ENCODE results near the gene CDC6. TPM values are rescaled to one million over a fixed set of nuclear protein-coding genes. Genes with fewer than 3 reads are reported as not detected.
"Not testable (repeated sequence)": the region's sequence is repeated elsewhere in the genome, so short reads cannot be mapped to it uniquely, and the experiment has no call there.

The CDC6 gene
- total RNA-seq, 2 experiments from 2014 or later: 103 to 110 TPM

DNA sequence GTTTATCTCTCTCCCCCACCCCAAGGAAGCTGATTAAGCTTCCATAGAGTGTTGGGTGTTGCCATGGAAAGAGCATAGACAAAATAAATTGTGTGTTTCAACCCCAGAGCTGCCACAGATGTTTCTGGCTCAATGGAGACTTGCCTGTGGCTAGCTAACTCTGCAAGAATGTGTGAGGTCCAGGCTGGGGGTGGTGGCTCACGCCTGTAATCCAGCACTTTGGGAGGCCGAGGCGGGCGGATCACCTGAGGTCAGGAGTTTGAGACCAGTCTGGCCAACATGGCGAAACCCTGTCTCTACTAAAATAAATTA is 16.8 kb downstream of the CDC6 start:
- not testable (repeated sequence) for H3K27ac Mint-ChIP-seq; H3K9me3 Mint-ChIP-seq (ENCODE audit: insufficient read depth); ATAC-seq; DNase-seq; H3K4me3 Mint-ChIP-seq; H3K27me3 Mint-ChIP-seq (ENCODE audit: low read depth)
- H3K4me1 Mint-ChIP-seq (ENCODE audit: low read depth): peaks cover 18% of the 10 kb centered on the region
- CTCF ChIA-PET: interaction anchor here (1.1 to 13.1 kb wide), 12 partner anchors 7 to 228 kb away, joined by 3 to 304 read pairs (median 11); partner anchors contain the start of gene CDC6
- peaks cover 39% of the 10 kb centered on the region for H3K36me3 Mint-ChIP-seq (ENCODE audit: low read depth)
- POLR2A ChIA-PET: interaction anchor here (0.8 to 1.5 kb wide), 5 partner anchors 14 to 50 kb away, joined by 3 read pairs; partner anchors contain the start of gene CDC6

DNA sequence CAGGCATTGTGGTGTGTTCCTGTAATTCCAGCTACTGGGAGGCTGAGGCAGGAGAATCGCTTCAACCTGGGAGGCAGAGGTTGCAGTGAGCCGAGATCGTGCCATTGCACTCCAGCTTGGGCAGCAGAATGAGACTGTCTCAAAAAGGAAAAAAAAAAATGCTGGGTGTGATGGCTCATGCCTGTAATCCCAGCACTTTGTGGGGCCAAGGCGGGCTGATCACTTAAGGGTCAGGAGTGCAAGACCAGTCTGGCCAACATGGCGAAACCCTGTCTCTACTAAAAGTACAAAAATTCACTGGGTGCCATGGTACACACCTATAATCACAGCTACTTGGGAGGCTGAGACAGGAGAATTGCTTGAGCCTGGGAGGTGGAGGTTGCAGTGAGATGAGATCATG is 17.2 kb downstream of the CDC6 start:
- H3K4me3 Mint-ChIP-seq; DNase-seq; H3K9me3 Mint-ChIP-seq (ENCODE audit: insufficient read depth); H3K27ac Mint-ChIP-seq; H3K27me3 Mint-ChIP-seq (ENCODE audit: low read depth); ATAC-seq: not testable (repeated sequence)
- ChIA-PET POLR2A (interaction anchor here (0.7 to 1.5 kb wide), 6 partner anchors 14 to 50 kb away, joined by 3 read pairs; partner anchors contain the start of gene CDC6), CTCF (interaction anchor here (0.7 to 13.1 kb wide), 8 partner anchors 13 to 228 kb away, joined by 3 to 304 read pairs (median 20); partner anchors contain the start of gene CDC6)
- peaks cover 39% of the 10 kb centered on the region for H3K36me3 Mint-ChIP-seq (ENCODE audit: low read depth)
- peaks cover 18% of the 10 kb centered on the region for H3K4me1 Mint-ChIP-seq (ENCODE audit: low read depth)

DNA sequence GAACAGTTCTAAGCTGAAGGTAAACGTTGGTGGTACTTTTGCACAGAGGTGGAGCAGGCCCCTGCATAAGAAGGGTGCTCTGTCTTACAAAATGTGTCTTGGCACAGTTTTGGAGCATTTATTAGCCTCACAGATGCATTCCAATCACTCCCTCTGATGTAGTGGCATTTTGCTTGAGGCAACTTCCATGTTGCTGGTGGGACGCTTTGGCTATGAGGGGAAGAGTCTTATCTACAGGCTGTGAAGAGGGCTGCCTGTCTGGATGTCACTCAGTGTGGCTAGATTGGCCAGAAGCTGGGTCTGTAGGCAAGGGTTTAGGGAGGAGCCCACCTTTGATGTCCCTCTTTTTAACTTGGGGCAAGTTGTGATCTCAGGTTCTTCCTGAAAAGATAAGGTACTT is 18.7 kb downstream of the CDC6 start:
- no peak overlapping the region for H3K27ac Mint-ChIP-seq
- DNase-seq (no peak), ATAC-seq (no peak)
- no peaks in the 10 kb centered on the region for H3K9me3 Mint-ChIP-seq (ENCODE audit: insufficient read depth)
- no peak overlapping the region for H3K4me3 Mint-ChIP-seq
- POLR2A ChIA-PET: interaction anchor here (0.5 to 2.4 kb wide), 6 partner anchors 9 to 52 kb away, joined by 3 to 16 read pairs (median 6); no protein-coding TSS in a partner anchor
- CTCF ChIA-PET: interaction anchor here (1.0 to 13.1 kb wide), 13 partner anchors 10 to 253 kb away, joined by 3 to 304 read pairs (median 5); no protein-coding TSS in a partner anchor
- H3K4me1 Mint-ChIP-seq (ENCODE audit: low read depth): peaks cover 18% of the 10 kb centered on the region
- H3K27me3 Mint-ChIP-seq (ENCODE audit: low read depth): no peaks in the 10 kb centered on the region
- peaks cover 32% of the 10 kb centered on the region for H3K36me3 Mint-ChIP-seq (ENCODE audit: low read depth)

DNA sequence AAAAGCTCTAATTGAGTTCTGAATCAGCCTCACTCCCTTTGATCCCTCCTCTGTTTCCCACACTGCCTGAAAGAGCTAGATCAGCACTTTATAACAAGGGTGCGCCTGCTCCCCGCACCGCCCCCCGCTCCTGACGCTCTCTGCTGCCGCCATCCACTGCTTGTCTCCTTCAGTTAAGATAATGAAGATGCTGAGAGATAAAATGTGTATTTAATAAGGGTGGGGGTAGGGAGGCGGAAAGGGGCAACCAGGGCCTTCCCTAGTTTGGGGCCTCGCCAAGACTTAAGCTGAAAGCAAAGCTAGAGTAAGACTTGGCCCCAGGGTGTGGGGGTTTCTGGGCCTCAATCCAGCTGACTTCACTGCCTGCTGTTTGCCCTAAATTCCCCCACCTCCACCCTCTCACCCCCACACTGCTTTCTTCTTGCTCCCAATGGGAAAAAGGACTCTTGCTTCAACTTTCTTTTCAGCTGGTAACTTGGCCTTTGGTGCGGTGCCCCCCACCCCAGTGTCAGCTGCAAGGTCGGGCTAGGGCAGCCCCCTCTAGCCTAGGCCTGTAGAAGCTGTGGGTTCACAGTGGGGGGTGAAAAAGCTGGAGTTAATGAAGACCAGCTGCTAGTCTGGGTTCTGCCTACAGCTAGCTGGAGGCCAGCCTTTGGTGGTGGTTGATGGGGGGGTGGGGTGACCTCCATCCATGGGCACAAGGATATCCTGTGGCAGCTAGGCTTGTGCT is 19.5 kb downstream of the CDC6 start:
- Mint-ChIP-seq H3K27me3 (ENCODE audit: low read depth) (no peaks in the 10 kb centered on the region), H3K4me3 (no peak overlapping the region), H3K4me1 (ENCODE audit: low read depth) (peaks cover 18% of the 10 kb centered on the region), H3K36me3 (ENCODE audit: low read depth) (peaks cover 26% of the 10 kb centered on the region), H3K27ac (no peak overlapping the region), H3K9me3 (ENCODE audit: insufficient read depth) (no peaks in the 10 kb centered on the region)
- ChIA-PET POLR2A (interaction anchor here (0.5 to 2.4 kb wide), 8 partner anchors 10 to 51 kb away, joined by 3 to 16 read pairs (median 4); no protein-coding TSS in a partner anchor), CTCF (interaction anchor here (0.8 to 13.1 kb wide), 14 partner anchors 8 to 253 kb away, joined by 3 to 304 read pairs (median 5); no protein-coding TSS in a partner anchor)
- ATAC-seq: peak; percentile 18
- DNase-seq: peak; percentile 46

DNA sequence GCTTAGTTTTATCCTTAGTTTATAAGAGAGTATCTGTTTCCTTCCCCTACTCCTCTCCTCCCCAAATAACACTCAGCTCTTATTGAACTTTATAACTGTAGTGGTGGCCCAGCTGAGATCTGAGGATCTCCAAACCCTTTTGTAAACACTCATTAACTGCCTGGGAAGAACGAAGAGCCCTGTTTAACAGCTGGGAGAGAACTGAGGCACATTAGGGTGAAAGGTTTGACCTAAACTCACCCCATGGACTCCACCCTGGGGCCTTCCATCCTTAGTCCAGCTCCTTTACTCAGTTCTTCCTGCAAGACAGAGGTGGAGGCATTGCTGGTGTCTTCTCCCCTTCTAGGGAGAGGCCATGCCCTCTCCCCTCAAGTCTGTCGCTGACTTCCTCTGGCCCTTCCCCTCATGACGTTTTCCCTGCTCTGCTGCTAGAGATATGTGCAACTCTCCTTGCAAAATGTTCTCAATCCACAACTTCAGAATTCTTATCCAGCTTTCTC is 20.1 kb downstream of the CDC6 start:
- no peak for DNase-seq
- Mint-ChIP-seq H3K27ac (no peak overlapping the region), H3K4me1 (ENCODE audit: low read depth) (peaks cover 18% of the 10 kb centered on the region), H3K36me3 (ENCODE audit: low read depth) (peaks cover 25% of the 10 kb centered on the region), H3K27me3 (ENCODE audit: low read depth) (no peaks in the 10 kb centered on the region), H3K9me3 (ENCODE audit: insufficient read depth) (no peaks in the 10 kb centered on the region), H3K4me3 (no peak overlapping the region)
- POLR2A ChIA-PET: interaction anchor here (0.6 to 2.4 kb wide), 9 partner anchors 10 to 89 kb away, joined by 3 to 16 read pairs (median 4); no protein-coding TSS in a partner anchor
- no peak for ATAC-seq
- CTCF ChIA-PET: interaction anchor here (0.7 to 13.1 kb wide), 15 partner anchors 8 to 225 kb away, joined by 3 to 304 read pairs (median 5); no protein-coding TSS in a partner anchor

- no peak for DNase-seq
- H3K4me3 Mint-ChIP-seq: no peak within 1 kb of the TSS
- ATAC-seq: peak; percentile 24
- ChIA-PET CTCF (interaction anchor here (0.7 to 13.1 kb wide), 15 partner anchors 7 to 117 kb away, joined by 3 to 304 read pairs (median 3); partner anchors contain the start of gene TOP2A), POLR2A (interaction anchor here (1.0 to 1.8 kb wide), 4 partner anchors 10 to 91 kb away, joined by 4 to 16 read pairs (median 8); no protein-coding TSS in a partner anchor)
- H3K9me3 Mint-ChIP-seq (ENCODE audit: insufficient read depth): no peaks in the 10 kb centered on the region
- peak within 1 kb of the TSS; percentile 30 for H3K27ac Mint-ChIP-seq
- H3K4me1 Mint-ChIP-seq (ENCODE audit: low read depth): peaks cover 5% of the 10 kb centered on the region
- H3K27me3 Mint-ChIP-seq (ENCODE audit: low read depth): no peaks in the 10 kb centered on the region
- H3K36me3 Mint-ChIP-seq (ENCODE audit: low read depth): peaks cover 18% of the 10 kb centered on the region
These were observed 21.6 kb downstream of the CDC6 start, which contains the start of gene RARA for GRCh38 chr17:40309031-40309948. RARA (plus strand) TSS chr17:40309180; CDS start chr17:40331219, 22,039 bp downstream.

- ATAC-seq (peak; percentile 22), DNase-seq (no peak)
- peak overlapping the region; percentile 44 for H3K27ac Mint-ChIP-seq
- POLR2A ChIA-PET: interaction anchor here (1.0 to 1.9 kb wide), 4 partner anchors 9 to 22 kb away, joined by 5 to 16 read pairs (median 8); partner anchors contain the start of gene CDC6
- CTCF ChIA-PET: interaction anchor here (0.9 to 13.1 kb wide), 12 partner anchors 8 to 118 kb away, joined by 3 to 304 read pairs (median 3); partner anchors contain the start of gene TOP2A
- H3K4me1 Mint-ChIP-seq (ENCODE audit: low read depth): peaks cover 8% of the 10 kb centered on the region
- no peak overlapping the region for H3K4me3 Mint-ChIP-seq
- H3K36me3 Mint-ChIP-seq (ENCODE audit: low read depth): peaks cover 16% of the 10 kb centered on the region
- no peaks in the 10 kb centered on the region for H3K27me3 Mint-ChIP-seq (ENCODE audit: low read depth)
- no peaks in the 10 kb centered on the region for H3K9me3 Mint-ChIP-seq (ENCODE audit: insufficient read depth)
These were observed 22.4 kb downstream of the CDC6 start for GRCh38 chr17:40309949-40310510.

DNA sequence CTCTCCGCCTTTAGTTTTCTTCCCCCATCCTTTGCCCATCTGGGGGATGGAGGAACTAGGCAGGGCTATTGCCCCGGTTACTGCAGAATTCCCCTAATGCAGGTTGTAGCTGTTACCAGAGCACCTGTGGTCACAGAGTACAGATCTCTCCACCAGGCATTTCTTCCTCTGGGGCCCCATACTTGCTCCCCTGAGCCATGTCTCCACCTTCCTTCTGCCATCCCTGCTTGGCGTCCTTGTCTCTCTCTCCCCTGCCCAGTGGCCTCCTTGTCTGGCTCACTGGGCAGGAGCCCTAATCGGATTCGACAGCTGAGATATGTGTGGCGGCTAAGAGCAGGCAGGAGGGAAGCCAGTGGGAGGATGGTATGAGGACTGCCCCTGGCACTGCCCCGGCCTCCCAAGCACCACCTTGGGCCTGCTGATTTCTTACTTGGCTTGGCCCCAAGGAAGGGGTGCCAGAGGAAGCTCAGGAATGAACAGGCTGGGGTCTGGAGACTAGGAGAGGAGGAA is 23.3 kb downstream of the CDC6 start:
- Mint-ChIP-seq H3K9me3 (ENCODE audit: insufficient read depth) (no peaks in the 10 kb centered on the region), H3K4me3 (no peak overlapping the region), H3K36me3 (ENCODE audit: low read depth) (peaks cover 13% of the 10 kb centered on the region), H3K4me1 (ENCODE audit: low read depth) (peaks cover 17% of the 10 kb centered on the region), H3K27me3 (ENCODE audit: low read depth) (no peaks in the 10 kb centered on the region), H3K27ac (no peak overlapping the region)
- ChIA-PET CTCF (interaction anchor here (0.9 to 13.1 kb wide), 6 partner anchors 7 to 47 kb away, joined by 3 to 304 read pairs (median 3); no protein-coding TSS in a partner anchor), POLR2A (interaction anchor here (0.6 to 1.9 kb wide), 5 partner anchors 8 to 124 kb away, joined by 3 to 6 read pairs (median 5); partner anchors contain the start of gene CDC6)
- DNase-seq (no peak), ATAC-seq (no peak)

DNA sequence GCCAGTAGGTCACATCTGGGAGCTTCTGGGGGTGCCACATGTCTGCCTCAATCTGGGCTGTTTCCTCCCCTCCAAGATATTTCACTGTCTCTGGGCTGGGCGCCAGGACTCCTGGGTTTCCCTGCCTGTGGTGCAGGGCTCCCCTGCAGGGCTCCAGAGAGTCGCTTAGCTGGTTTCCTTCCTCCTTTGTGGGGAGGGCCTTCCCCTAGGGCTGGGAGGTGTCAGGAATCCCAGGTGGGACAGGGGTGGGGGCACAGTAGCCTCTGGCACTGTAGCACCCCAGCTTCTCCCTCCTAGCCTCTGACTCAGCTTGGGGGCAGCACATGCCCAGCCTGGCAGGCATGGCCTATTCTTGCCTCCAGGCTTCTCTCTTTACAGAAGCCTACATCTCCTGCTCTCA is 23.9 kb downstream of the CDC6 start:
- ATAC-seq: no peak
- Mint-ChIP-seq H3K27ac (peak overlapping the region; percentile 51), H3K4me3 (no peak overlapping the region), H3K36me3 (ENCODE audit: low read depth) (peaks cover 10% of the 10 kb centered on the region), H3K4me1 (ENCODE audit: low read depth) (peaks cover 23% of the 10 kb centered on the region), H3K27me3 (ENCODE audit: low read depth) (no peaks in the 10 kb centered on the region), H3K9me3 (ENCODE audit: insufficient read depth) (no peaks in the 10 kb centered on the region)
- no peak for DNase-seq
- CTCF ChIA-PET: interaction anchor here (0.9 to 13.1 kb wide), 5 partner anchors 8 to 46 kb away, joined by 3 to 304 read pairs (median 3); no protein-coding TSS in a partner anchor
- POLR2A ChIA-PET: interaction anchor here (0.8 to 1.9 kb wide), 5 partner anchors 8 to 43 kb away, joined by 5 to 7 read pairs (median 5); partner anchors contain the start of gene CDC6

- no peak overlapping the region for H3K4me3 Mint-ChIP-seq
- no peak for DNase-seq
- peak overlapping the region; percentile 51 for H3K27ac Mint-ChIP-seq
- H3K27me3 Mint-ChIP-seq (ENCODE audit: low read depth): no peaks in the 10 kb centered on the region
- H3K36me3 Mint-ChIP-seq (ENCODE audit: low read depth): peaks cover 9% of the 10 kb centered on the region
- ChIA-PET POLR2A (interaction anchor here (0.9 to 1.9 kb wide), 5 partner anchors 7 to 42 kb away, joined by 3 to 7 read pairs (median 5); partner anchors contain the start of gene CDC6), CTCF (interaction anchor here (0.8 to 1.8 kb wide), 6 partner anchors 9 to 50 kb away, joined by 3 to 7 read pairs (median 4); no protein-coding TSS in a partner anchor)
- peaks cover 28% of the 10 kb centered on the region for H3K4me1 Mint-ChIP-seq (ENCODE audit: low read depth)
- H3K9me3 Mint-ChIP-seq (ENCODE audit: insufficient read depth): no peaks in the 10 kb centered on the region
- no peak for ATAC-seq
These were observed 24.6 kb downstream of the CDC6 start for GRCh38 chr17:40312131-40312731.
